HCT116 (cell line): ENCODE results near the gene GJA10. TPM values are rescaled to one million over a fixed set of nuclear protein-coding genes. Genes with fewer than 3 reads are reported as not detected.

Experiments used
- ATAC-seq: fragments of 200-7000 bp; cut with Tn5 transposase; 2 replicates; pipeline ENCODE4 v1.9.1; 2020; ENCODE audit warnings: mild to moderate bottlenecking, moderate library complexity
- BruUV-seq: library from RNA; stranded (reverse); fragments of 400-500 nt; replicated peaks from 2 replicates; lab custom pipeline; 2021; lab: Mats Ljungman, UMichigan
- CTCF ChIA-PET: fragments of 300-600 bp; sonication (Branson Sonifier 250); formaldehyde crosslinking; loops from one replicate; lab custom pipeline; 2021; ENCODE audit warnings: antibody characterized with exemption; lab: Charles Lee
- POLR2A ChIA-PET: fragments of 300-600, 350-600 bp; sonication (Branson Sonifier 250); formaldehyde crosslinking; loops from one replicate; lab custom pipeline; 2021; ENCODE audit warnings: antibody characterized with exemption; lab: Charles Lee
- RAD21 ChIA-PET, 2 experiments: fragments of 300-600 bp; sonication (Branson Sonifier 250); formaldehyde crosslinking; loops; one replicate each; lab custom pipeline; 2023; ENCODE audit warnings: low total read pairs in 2 of 2; ENCODE audit not compliant: uncharacterized antibody in 2 of 2, unreplicated experiment in 2 of 2, low non-redundant PET in 1 of 2; lab: Charles Lee
- DNase-seq: peaks from one replicate; pipeline ENCODE4 v3.0.0-alpha.2; 2010; ENCODE audit warnings: low read depth, low spot score
- H2AFZ ChIP-seq: fragments of 200-600 bp; shearing (Covaris generic), sonication (generic); 2 replicates; pipeline ENCODE4 v1.6.1; 2017; ENCODE audit warnings: low read depth, mixed run types, mixed read lengths, antibody characterized with exemption, low read length; ENCODE audit not compliant: poor library complexity, severe bottlenecking
- H3K27ac ChIP-seq: 2 replicates; pipeline ENCODE4 v1.5.1; 2012; ENCODE audit warnings: low read depth, low read length
- H3K27me3 ChIP-seq: fragments of 200-600 bp; sonication (generic); 2 replicates; pipeline ENCODE4 v1.6.1; 2016; ENCODE audit warnings: mixed run types, low read length, mixed read lengths; ENCODE audit not compliant: insufficient read depth
- H3K36me3 ChIP-seq, 2 experiments: fragments of 200-500 bp in 1 of 2; fragments of 200-600 bp in 1 of 2; sonication (Bioruptor generic) in 1 of 2; sonication (generic) in 1 of 2; 2 replicates each; pipeline versions ENCODE4 v1.5.1 to v1.6.1; 2014 to 2016; ENCODE audit warnings: low read length in 2 of 2, inconsistent platforms in 1 of 2, mixed read lengths in 1 of 2, mixed run types in 1 of 2; ENCODE audit not compliant: insufficient read depth in 2 of 2, control insufficient read depth in 1 of 2
- H3K4me1 ChIP-seq, 2 experiments: fragments of 200-600 bp in 1 of 2; sonication (generic) in 1 of 2; 2 replicates each; pipeline versions ENCODE4 v1.5.1 to v1.6.1; 2012 to 2017; ENCODE audit warnings: low read length in 2 of 2, inconsistent platforms in 1 of 2, mild to moderate bottlenecking in 1 of 2, mixed read lengths in 1 of 2, mixed run types in 1 of 2, moderate library complexity in 1 of 2; ENCODE audit not compliant: insufficient read depth in 2 of 2, control insufficient read depth in 1 of 2
- H3K4me2 ChIP-seq: fragments of 200-600 bp; sonication (generic); 2 replicates; pipeline ENCODE4 v1.6.1; 2017; ENCODE audit warnings: mixed run types, low read length, mixed read lengths
- H3K4me3 ChIP-seq, 2 experiments: fragments of 200-600 bp in 1 of 2; sonication (generic) in 1 of 2; replicated peaks in 1 of 2; 2 replicates each; pipeline ENCODE4 v1.5.1; 2011 to 2016; ENCODE audit warnings: low read length in 2 of 2, control low read depth in 1 of 2, low read depth in 1 of 2, mild to moderate bottlenecking in 1 of 2, mixed read lengths in 1 of 2, mixed run types in 1 of 2
- H3K79me2 ChIP-seq: fragments of 200-600 bp; sonication (generic); 2 replicates; pipeline ENCODE4 v1.6.1; 2017; ENCODE audit warnings: mild to moderate bottlenecking, mixed run types, low read length, moderate library complexity, mixed read lengths; ENCODE audit not compliant: insufficient read depth
- H3K9ac ChIP-seq: fragments of 200-600 bp; sonication (generic); 2 replicates; pipeline ENCODE4 v1.6.1; 2016; ENCODE audit warnings: low read length, mixed read lengths
- H3K9me2 ChIP-seq: fragments of 200-600 bp; sonication (generic), shearing (Covaris generic); 2 replicates; pipeline ENCODE4 v1.6.1; 2017; ENCODE audit warnings: mixed run types, mild to moderate bottlenecking, moderate library complexity; ENCODE audit not compliant: insufficient read depth
- H3K9me3 ChIP-seq, 2 experiments: fragments of 200-500 bp in 1 of 2; fragments of 200-600 bp in 1 of 2; sonication (Bioruptor generic) in 1 of 2; sonication (generic) in 1 of 2; 2 replicates each; pipeline ENCODE4 v1.6.1; 2014 to 2017; ENCODE audit warnings: low read length in 2 of 2, mixed read lengths in 2 of 2, inconsistent platforms in 1 of 2, low read depth in 1 of 2, mild to moderate bottlenecking in 1 of 2, mixed run types in 1 of 2, moderate library complexity in 1 of 2; ENCODE audit not compliant: control insufficient read depth in 1 of 2, insufficient read depth in 1 of 2
- H4K20me1 ChIP-seq: fragments of 200-600 bp; sonication (generic), shearing (Covaris generic); 2 replicates; pipeline ENCODE4 v1.6.1; 2017; ENCODE audit warnings: mixed run types, mild to moderate bottlenecking, moderate library complexity; ENCODE audit not compliant: insufficient read depth
- CBX3 ChIP-seq: IDR thresholded peaks from 2 replicates; pipeline ENCODE4 v1.6.1; 2012; ENCODE audit warnings: low read depth
- EGR1 ChIP-seq: IDR thresholded peaks from 2 replicates; pipeline ENCODE4 v1.6.1; 2012; ENCODE audit warnings: low read depth
- ELF1 ChIP-seq: IDR thresholded peaks from 2 replicates; pipeline ENCODE4 v1.6.1; 2012; ENCODE audit warnings: low read depth, borderline replicate concordance
- EZH2 ChIP-seq: fragments of 200-600 bp; sonication (generic); IDR thresholded peaks from 2 replicates; pipeline ENCODE4 v1.6.1; 2017; ENCODE audit warnings: antibody characterized with exemption, mixed run types
- EZH2phosphoT487 ChIP-seq: fragments of 200-600 bp; IDR thresholded peaks from 2 replicates; pipeline ENCODE4 v1.6.1; 2018; ENCODE audit warnings: antibody characterized with exemption, borderline replicate concordance
- FOSL1 ChIP-seq: IDR thresholded peaks from 2 replicates; pipeline ENCODE4 v1.6.1; 2012; ENCODE audit warnings: low read depth
- JUND ChIP-seq: IDR thresholded peaks from 2 replicates; pipeline ENCODE4 v1.6.1; 2012
- POLR2AphosphoS5 ChIP-seq: IDR thresholded peaks from 2 replicates; pipeline ENCODE4 v1.6.1; 2011; ENCODE audit warnings: mild to moderate bottlenecking, low read depth, low read length, moderate library complexity
- RAD21 ChIP-seq: IDR thresholded peaks from 2 replicates; pipeline ENCODE4 v1.6.1; 2012; ENCODE audit warnings: low read depth, mild to moderate bottlenecking
- SP1 ChIP-seq: IDR thresholded peaks from 2 replicates; pipeline ENCODE4 v1.6.1; 2012; ENCODE audit warnings: low read depth
- SRF ChIP-seq: IDR thresholded peaks from 2 replicates; pipeline ENCODE4 v1.6.1; 2012; ENCODE audit warnings: low read depth
- TCF7L2 ChIP-seq: IDR thresholded peaks from 2 replicates; pipeline ENCODE4 v1.7.0; 2011; ENCODE audit warnings: borderline replicate concordance, inconsistent platforms; ENCODE audit not compliant: insufficient read depth, insufficient read length; ENCODE audit errors: extremely low read depth
- ZFX ChIP-seq: fragments of 450-650 bp; IDR thresholded peaks from 2 replicates; pipeline ENCODE4 v1.6.1; 2017
- ZNF274 ChIP-seq: fragments of 200-500 bp; sonication (Bioruptor generic); IDR thresholded peaks from 2 replicates; pipeline ENCODE4 v1.6.1; 2014; ENCODE audit warnings: mild to moderate bottlenecking, low read depth, low read length, inconsistent platforms
- intact Hi-C: fragments of 100-400 bp; cut with micrococcal nuclease; formaldehyde crosslinking; loops from 2 replicates; pipeline ENCODE4 v1.10.0; 2022
- total RNA-seq: library from RNA; stranded (reverse); gene quantifications from one replicate; pipeline ENCODE4 v1.2.1, GENCODE V29; 2021; ENCODE audit not compliant: unreplicated experiment
- TF ChIP-seq, protein P1 (sequence below): IDR thresholded peaks from 2 replicates; pipeline ENCODE4 v1.6.1; 2011; ENCODE audit warnings: mild to moderate bottlenecking, low read length, moderate library complexity; ENCODE audit not compliant: insufficient replicate concordance; ENCODE audit errors: extremely low read depth
- TF ChIP-seq, protein P2 (sequence below): IDR thresholded peaks from 2 replicates; pipeline ENCODE4 v1.6.1; 2012
- TF ChIP-seq, protein P3 (sequence below), 3 experiments: fragments of 200-600 bp in 1 of 3; sonication (generic) in 1 of 3; IDR thresholded peaks in 2 of 3; conservative IDR thresholded peaks in 1 of 3; 2 replicates each; pipeline ENCODE4 v1.5.1; 2012 to 2017; ENCODE audit warnings: low read depth in 2 of 3, low read length in 2 of 3, antibody characterized with exemption in 1 of 3, borderline replicate concordance in 1 of 3, control low read depth in 1 of 3, mild to moderate bottlenecking in 1 of 3, mixed read lengths in 1 of 3, mixed run types in 1 of 3, moderate library complexity in 1 of 3; ENCODE audit not compliant: insufficient read depth in 1 of 3
- TF ChIP-seq, protein P4 (sequence below): IDR thresholded peaks from 2 replicates; pipeline ENCODE4 v1.6.1; 2012
- TF ChIP-seq, protein P5 (sequence below): IDR thresholded peaks from 2 replicates; pipeline ENCODE4 v1.6.1; 2012; ENCODE audit warnings: low read depth

GJA10 gene
- total RNA-seq, 1 experiment from 2014 or later = not detected

DNA sequence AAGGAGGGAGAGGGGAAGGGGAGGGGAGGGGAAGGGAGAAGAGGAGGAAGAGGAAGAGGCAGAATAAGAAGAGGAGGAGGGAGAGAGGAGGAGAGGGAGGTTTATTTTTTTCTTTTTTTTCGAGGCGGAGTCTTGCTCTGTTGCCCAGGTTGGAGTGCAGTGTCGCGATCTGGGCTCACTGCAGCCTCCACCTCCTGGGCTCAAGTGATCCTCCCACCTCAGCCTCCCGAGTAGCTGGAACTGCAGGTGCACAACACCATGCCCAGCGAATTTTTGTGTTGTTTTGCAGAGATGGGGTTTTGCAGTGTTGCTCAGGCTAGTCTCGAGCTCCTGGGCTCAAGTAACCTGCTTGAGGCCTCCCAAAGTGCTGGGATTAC, 6.1 kb upstream of the GJA10 start:
- TF ChIP-seq FOSL1 = no peak
- TF ChIP-seq, protein P1, sequence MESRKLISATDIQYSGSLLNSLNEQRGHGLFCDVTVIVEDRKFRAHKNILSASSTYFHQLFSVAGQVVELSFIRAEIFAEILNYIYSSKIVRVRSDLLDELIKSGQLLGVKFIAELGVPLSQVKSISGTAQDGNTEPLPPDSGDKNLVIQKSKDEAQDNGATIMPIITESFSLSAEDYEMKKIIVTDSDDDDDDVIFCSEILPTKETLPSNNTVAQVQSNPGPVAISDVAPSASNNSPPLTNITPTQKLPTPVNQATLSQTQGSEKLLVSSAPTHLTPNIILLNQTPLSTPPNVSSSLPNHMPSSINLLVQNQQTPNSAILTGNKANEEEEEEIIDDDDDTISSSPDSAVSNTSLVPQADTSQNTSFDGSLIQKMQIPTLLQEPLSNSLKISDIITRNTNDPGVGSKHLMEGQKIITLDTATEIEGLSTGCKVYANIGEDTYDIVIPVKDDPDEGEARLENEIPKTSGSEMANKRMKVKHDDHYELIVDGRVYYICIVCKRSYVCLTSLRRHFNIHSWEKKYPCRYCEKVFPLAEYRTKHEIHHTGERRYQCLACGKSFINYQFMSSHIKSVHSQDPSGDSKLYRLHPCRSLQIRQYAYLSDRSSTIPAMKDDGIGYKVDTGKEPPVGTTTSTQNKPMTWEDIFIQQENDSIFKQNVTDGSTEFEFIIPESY = no peak
- TF ChIP-seq, protein P2, sequence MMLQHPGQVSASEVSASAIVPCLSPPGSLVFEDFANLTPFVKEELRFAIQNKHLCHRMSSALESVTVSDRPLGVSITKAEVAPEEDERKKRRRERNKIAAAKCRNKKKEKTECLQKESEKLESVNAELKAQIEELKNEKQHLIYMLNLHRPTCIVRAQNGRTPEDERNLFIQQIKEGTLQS = no peak
- TF ChIP-seq ZNF274 = no peak
- TF ChIP-seq EZH2phosphoT487 = no peak
- TF ChIP-seq TCF7L2 = no peak
- no peak for TF ChIP-seq SRF
- TF ChIP-seq, protein P3, sequence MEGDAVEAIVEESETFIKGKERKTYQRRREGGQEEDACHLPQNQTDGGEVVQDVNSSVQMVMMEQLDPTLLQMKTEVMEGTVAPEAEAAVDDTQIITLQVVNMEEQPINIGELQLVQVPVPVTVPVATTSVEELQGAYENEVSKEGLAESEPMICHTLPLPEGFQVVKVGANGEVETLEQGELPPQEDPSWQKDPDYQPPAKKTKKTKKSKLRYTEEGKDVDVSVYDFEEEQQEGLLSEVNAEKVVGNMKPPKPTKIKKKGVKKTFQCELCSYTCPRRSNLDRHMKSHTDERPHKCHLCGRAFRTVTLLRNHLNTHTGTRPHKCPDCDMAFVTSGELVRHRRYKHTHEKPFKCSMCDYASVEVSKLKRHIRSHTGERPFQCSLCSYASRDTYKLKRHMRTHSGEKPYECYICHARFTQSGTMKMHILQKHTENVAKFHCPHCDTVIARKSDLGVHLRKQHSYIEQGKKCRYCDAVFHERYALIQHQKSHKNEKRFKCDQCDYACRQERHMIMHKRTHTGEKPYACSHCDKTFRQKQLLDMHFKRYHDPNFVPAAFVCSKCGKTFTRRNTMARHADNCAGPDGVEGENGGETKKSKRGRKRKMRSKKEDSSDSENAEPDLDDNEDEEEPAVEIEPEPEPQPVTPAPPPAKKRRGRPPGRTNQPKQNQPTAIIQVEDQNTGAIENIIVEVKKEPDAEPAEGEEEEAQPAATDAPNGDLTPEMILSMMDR (IDR thresholded peaks at IDR 0.05 in 2 of 3, conservative IDR thresholded peaks at IDR 0.05 in 1 of 3; ENCODE audit: borderline replicate concordance in 1 of 3, insufficient read depth in 1 of 3, low read depth in 2 of 3, low read length in 2 of 3) = no peak
- no peak for TF ChIP-seq ELF1
- TF ChIP-seq SP1 = no peak
- TF ChIP-seq RAD21 = no peak
- no peak for TF ChIP-seq CBX3
- TF ChIP-seq POLR2AphosphoS5 = no peak
- TF ChIP-seq JUND = no peak
- no peak for TF ChIP-seq EZH2
- no peak for TF ChIP-seq EGR1
- TF ChIP-seq, protein P4, sequence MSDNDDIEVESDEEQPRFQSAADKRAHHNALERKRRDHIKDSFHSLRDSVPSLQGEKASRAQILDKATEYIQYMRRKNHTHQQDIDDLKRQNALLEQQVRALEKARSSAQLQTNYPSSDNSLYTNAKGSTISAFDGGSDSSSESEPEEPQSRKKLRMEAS = no peak
- no peak for TF ChIP-seq ZFX
- TF ChIP-seq, protein P5, sequence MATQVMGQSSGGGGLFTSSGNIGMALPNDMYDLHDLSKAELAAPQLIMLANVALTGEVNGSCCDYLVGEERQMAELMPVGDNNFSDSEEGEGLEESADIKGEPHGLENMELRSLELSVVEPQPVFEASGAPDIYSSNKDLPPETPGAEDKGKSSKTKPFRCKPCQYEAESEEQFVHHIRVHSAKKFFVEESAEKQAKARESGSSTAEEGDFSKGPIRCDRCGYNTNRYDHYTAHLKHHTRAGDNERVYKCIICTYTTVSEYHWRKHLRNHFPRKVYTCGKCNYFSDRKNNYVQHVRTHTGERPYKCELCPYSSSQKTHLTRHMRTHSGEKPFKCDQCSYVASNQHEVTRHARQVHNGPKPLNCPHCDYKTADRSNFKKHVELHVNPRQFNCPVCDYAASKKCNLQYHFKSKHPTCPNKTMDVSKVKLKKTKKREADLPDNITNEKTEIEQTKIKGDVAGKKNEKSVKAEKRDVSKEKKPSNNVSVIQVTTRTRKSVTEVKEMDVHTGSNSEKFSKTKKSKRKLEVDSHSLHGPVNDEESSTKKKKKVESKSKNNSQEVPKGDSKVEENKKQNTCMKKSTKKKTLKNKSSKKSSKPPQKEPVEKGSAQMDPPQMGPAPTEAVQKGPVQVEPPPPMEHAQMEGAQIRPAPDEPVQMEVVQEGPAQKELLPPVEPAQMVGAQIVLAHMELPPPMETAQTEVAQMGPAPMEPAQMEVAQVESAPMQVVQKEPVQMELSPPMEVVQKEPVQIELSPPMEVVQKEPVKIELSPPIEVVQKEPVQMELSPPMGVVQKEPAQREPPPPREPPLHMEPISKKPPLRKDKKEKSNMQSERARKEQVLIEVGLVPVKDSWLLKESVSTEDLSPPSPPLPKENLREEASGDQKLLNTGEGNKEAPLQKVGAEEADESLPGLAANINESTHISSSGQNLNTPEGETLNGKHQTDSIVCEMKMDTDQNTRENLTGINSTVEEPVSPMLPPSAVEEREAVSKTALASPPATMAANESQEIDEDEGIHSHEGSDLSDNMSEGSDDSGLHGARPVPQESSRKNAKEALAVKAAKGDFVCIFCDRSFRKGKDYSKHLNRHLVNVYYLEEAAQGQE = no peak

More for the DNA sequence above, 6.1 kb upstream of the GJA10 start:
- H3K9me3 ChIP-seq = no peaks in the 10 kb centered on the region
- H3K27ac ChIP-seq = no peak overlapping the region
- no peak overlapping the region for H3K4me3 ChIP-seq
- no peaks in the 10 kb centered on the region for H3K27me3 ChIP-seq
- ChIA-PET POLR2A (no interaction called here), RAD21 (no interaction called here), CTCF (no interaction called here)
- no peaks in the 10 kb centered on the region for H4K20me1 ChIP-seq
- H3K9ac ChIP-seq = no peak overlapping the region
- no peaks in the 10 kb centered on the region for H3K4me1 ChIP-seq
- H3K79me2 ChIP-seq = no peaks in the 10 kb centered on the region
- no peak for ATAC-seq
- no TSS peak for BruUV-seq
- H3K36me3 ChIP-seq = no peaks in the 10 kb centered on the region
- H2AFZ ChIP-seq = no peak overlapping the region
- intact Hi-C loops = no loop called here
- no peaks in the 10 kb centered on the region for H3K9me2 ChIP-seq
- DNase-seq = no peak
- no peak overlapping the region for H3K4me2 ChIP-seq
